ENCODE results near the gene SELENOH. TPM values are rescaled to one million over a fixed set of nuclear protein-coding genes. Genes with fewer than 3 reads are reported as not detected.

Gene SELENOH, protein sequence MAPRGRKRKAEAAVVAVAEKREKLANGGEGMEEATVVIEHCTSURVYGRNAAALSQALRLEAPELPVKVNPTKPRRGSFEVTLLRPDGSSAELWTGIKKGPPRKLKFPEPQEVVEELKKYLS
- 78.8 TPM for total RNA-seq
- long read RNA-seq, transcript SELENOH-204 (4 exons, 818 nt), result major isoform, 57 of 68 reads
- long read RNA-seq, partial matches to known transcripts, result 0 of 68 reads
- long read RNA-seq, other reads (novel, unspliced or antisense), result 2 of 68 reads

DNA sequence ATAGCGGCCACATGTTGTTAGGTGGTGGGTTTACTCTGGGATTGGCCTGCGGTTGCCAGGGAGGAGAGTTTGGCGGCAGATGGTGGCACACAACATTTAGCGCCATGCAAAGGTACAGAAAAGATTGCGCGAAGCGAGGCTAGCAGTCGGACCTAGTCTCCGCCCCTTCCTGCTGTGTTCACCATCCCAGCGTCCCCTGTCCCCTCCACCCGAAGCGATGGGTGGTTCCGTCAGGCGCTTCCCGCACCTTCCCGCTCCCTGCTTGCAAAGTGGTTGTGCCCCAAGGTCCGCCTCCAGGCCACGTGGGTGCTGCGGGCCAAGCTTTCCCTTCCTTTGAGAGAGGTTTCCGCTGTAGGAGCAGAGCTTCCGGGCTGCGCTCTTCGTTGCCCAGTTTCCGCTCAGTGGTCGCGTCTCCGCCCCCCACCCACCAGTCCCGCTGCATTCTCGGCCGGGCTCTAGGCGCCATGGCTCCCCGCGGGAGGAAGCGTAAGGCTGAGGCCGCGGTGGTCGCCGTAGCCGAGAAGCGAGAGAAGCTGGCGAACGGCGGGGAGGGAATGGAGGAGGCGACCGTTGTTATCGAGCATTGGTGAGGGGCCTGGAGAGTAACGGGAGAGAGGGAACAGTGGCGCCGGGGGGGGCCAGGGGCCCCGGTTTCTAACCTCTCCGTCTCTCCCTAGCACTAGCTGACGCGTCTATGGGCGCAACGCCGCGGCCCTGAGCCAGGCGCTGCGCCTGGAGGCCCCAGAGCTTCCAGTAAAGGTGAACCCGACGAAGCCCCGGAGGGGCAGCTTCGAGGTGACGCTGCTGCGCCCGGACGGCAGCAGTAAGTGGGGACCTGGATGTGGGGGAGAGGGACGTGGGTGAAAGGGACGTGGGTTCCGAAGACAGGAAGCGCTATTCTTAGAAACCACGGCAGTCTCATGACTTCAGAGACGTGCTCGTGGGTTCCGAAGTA lies at the start of gene SELENOH:
Gene SELENOH (plus strand): TSS at position 360 of the 955 bp plus-strand sequence. CDS start 105 bp downstream, at position 465.
- no peaks in the 10 kb centered on the region for H3K9me3 ChIP-seq (replicated peaks)
- H3K4me1 ChIP-seq, result peaks cover 55% of the 10 kb centered on the region
- no peaks in the 10 kb centered on the region for H3K27me3 ChIP-seq (ENCODE audit: low read depth)
- H3K27ac ChIP-seq (replicated peaks), result peak within 1 kb of the TSS; percentile 91
- peaks cover 67% of the 10 kb centered on the region for H3K36me3 ChIP-seq
- H3K4me3 ChIP-seq, result peak within 1 kb of the TSS; percentile 76
- TF ChIP-seq, protein P1, sequence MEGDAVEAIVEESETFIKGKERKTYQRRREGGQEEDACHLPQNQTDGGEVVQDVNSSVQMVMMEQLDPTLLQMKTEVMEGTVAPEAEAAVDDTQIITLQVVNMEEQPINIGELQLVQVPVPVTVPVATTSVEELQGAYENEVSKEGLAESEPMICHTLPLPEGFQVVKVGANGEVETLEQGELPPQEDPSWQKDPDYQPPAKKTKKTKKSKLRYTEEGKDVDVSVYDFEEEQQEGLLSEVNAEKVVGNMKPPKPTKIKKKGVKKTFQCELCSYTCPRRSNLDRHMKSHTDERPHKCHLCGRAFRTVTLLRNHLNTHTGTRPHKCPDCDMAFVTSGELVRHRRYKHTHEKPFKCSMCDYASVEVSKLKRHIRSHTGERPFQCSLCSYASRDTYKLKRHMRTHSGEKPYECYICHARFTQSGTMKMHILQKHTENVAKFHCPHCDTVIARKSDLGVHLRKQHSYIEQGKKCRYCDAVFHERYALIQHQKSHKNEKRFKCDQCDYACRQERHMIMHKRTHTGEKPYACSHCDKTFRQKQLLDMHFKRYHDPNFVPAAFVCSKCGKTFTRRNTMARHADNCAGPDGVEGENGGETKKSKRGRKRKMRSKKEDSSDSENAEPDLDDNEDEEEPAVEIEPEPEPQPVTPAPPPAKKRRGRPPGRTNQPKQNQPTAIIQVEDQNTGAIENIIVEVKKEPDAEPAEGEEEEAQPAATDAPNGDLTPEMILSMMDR (IDR thresholded peaks at IDR 0.05; ENCODE audit: borderline replicate concordance), result no peak
- intact Hi-C loops (cut with micrococcal nuclease), result loop anchor here (5.0 kb wide), 1 partner anchor 61 kb away; no protein-coding TSS in a partner anchor
- peak; percentile 95 for DNase-seq

DNA sequence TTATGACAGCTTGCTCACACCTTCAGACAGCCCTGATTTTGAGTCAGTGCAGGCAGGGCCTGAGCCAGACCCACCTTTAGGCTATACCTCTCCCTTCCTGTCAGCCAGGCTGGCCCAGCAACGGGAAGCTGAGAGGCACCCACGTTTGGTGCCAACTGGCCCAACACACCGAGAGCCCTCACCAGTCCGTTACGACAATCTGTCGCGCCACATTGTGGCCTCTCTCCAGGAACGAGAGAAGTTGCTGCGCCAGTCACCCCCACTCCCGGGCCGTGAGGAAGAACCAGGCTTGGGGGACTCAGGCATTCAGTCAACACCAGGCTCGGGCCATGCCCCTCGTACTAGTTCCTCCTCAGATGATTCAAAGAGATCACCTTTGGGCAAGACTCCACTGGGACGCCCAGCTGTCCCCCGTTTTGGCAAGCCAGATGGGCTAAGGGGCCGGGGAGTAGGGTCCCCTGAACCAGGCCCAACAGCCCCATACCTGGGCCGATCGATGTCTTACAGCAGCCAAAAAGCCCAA lies 42.4 kb upstream of the SELENOH start:
- H3K9me3 ChIP-seq (replicated peaks), result no peaks in the 10 kb centered on the region
- peaks cover 96% of the 10 kb centered on the region for H3K36me3 ChIP-seq
- H3K27me3 ChIP-seq (ENCODE audit: low read depth), result no peaks in the 10 kb centered on the region
- no peaks in the 10 kb centered on the region for H3K4me1 ChIP-seq
- intact Hi-C loops (cut with micrococcal nuclease), result no loop called here
- H3K27ac ChIP-seq (replicated peaks), result no peak overlapping the region
- no peak overlapping the region for H3K4me3 ChIP-seq
- TF ChIP-seq, protein P1 (IDR thresholded peaks at IDR 0.05; ENCODE audit: borderline replicate concordance), result no peak
- no peak for DNase-seq

DNA sequence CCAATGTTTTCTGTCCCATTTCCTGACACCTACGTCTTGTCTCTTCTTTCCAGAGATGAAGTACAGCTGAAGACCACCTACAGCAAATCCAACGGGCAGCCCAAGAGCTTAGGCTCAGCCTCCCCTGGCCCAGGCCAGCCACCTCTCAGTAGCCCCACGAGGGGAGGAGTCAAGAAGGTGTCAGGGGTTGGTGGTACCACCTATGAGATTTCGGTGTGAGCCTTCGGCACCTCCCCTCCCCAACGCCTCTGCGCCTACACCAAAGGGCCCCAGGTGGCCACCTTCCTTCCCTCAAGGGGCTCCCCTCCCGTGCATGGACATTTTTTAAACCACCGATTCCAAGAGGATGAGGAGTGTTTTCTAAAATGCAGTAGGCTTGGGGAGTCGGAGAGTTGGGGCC lies 41.5 kb upstream of the SELENOH start:
- H3K4me3 ChIP-seq, result no peak overlapping the region
- intact Hi-C loops (cut with micrococcal nuclease), result no loop called here
- peaks cover 96% of the 10 kb centered on the region for H3K36me3 ChIP-seq
- H3K4me1 ChIP-seq, result no peaks in the 10 kb centered on the region
- DNase-seq, result no peak
- no peaks in the 10 kb centered on the region for H3K9me3 ChIP-seq (replicated peaks)
- TF ChIP-seq, protein P1 (IDR thresholded peaks at IDR 0.05; ENCODE audit: borderline replicate concordance), result no peak
- no peak overlapping the region for H3K27ac ChIP-seq (replicated peaks)
- H3K27me3 ChIP-seq (ENCODE audit: low read depth), result no peaks in the 10 kb centered on the region

DNA sequence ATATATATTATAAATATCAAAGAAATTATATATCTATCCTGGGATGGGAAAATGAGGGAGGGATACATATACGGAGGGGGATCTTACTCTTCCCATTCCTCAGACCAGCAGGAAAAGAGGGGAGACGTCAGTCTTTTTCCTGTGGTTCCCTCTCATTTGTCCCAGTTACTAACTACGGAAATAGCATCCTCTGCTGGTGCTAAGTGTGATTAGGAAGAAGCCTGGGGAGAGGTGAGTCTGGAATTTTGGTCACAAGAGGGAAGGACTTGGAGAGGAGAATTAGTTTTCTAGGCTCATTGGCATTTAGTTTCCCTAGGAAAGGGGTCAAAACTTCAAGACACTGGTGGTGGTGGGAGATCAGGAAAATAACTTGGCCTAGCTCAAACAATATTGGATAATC lies 40.9 kb upstream of the SELENOH start:
- intact Hi-C loops (cut with micrococcal nuclease), result no loop called here
- H3K9me3 ChIP-seq (replicated peaks), result no peaks in the 10 kb centered on the region
- DNase-seq, result no peak
- H3K4me1 ChIP-seq, result no peaks in the 10 kb centered on the region
- no peak overlapping the region for H3K4me3 ChIP-seq
- no peaks in the 10 kb centered on the region for H3K27me3 ChIP-seq (ENCODE audit: low read depth)
- TF ChIP-seq, protein P1 (IDR thresholded peaks at IDR 0.05; ENCODE audit: borderline replicate concordance), result no peak
- H3K27ac ChIP-seq (replicated peaks), result no peak overlapping the region
- H3K36me3 ChIP-seq, result peaks cover 94% of the 10 kb centered on the region

DNA sequence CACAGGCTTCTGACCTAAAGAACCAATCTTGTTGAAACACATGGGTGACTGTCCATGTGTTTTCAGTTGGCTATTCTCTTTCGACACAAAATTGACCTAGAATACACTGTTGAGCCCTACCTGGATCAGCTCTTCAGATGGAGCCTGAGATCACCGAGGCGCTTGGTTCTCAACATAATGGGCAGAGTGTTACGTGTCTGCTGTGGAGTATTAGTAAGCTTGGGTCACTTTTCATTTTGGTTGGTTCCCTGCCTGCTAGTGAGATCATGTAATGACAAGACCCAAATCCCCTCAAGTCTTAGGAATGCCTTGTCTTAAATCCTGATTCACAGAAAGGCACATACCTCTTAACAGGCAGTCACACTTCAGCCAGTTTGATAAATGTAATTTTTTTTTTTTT lies 38.0 kb upstream of the SELENOH start:
- Histone ChIP-seq H3K4me1 (no peaks in the 10 kb centered on the region), H3K4me3 (no peak overlapping the region), H3K27me3 (ENCODE audit: low read depth) (no peaks in the 10 kb centered on the region), H3K36me3 (peaks cover 65% of the 10 kb centered on the region), H3K9me3 (replicated peaks) (no peaks in the 10 kb centered on the region), H3K27ac (replicated peaks) (no peak overlapping the region)
- intact Hi-C loops (cut with micrococcal nuclease), result no loop called here
- TF ChIP-seq, protein P1 (IDR thresholded peaks at IDR 0.05; ENCODE audit: borderline replicate concordance), result no peak
- DNase-seq, result no peak

Measured in left ventricle myocardium inferior (tissue), 1 donor.